ENCODE results near the gene AUNIP. TPM values are rescaled to one million over a fixed set of nuclear protein-coding genes. Genes with fewer than 3 reads are reported as not detected.

Gene AUNIP
- total RNA-seq, 1 experiment from 2014 or later: 7.2 TPM

GRCh38 chr1:25796811-25797458 lies 62.3 kb downstream of the AUNIP start:
- no peak overlapping the region for H3K4me3 ChIP-seq (ENCODE audit: low read length)
- H3K27ac ChIP-seq (ENCODE audit: low read length): no peak overlapping the region
- H3K79me2 ChIP-seq (ENCODE audit: low read length): no peaks in the 10 kb centered on the region
- H3K9ac ChIP-seq (ENCODE audit: low read length): no peak overlapping the region
- H3K4me1 ChIP-seq (ENCODE audit: low read length): peaks cover 6% of the 10 kb centered on the region; the same call in 1 of the 2 replicates
- peak; percentile 70 for DNase-seq
- no peaks in the 10 kb centered on the region for H3K9me3 ChIP-seq (ENCODE audit: low read length)
- H3K27me3 ChIP-seq (ENCODE audit: low read length): no peaks in the 10 kb centered on the region
- H4K20me1 ChIP-seq (ENCODE audit: insufficient read depth, low read depth, low read length): peaks cover 3% of the 10 kb centered on the region; the same call in 1 of the 2 replicates
- H3K36me3 ChIP-seq (ENCODE audit: insufficient read depth, low read length): no peaks in the 10 kb centered on the region
- no peak overlapping the region for H2AFZ ChIP-seq (ENCODE audit: low read length)
- no peaks in the 10 kb centered on the region for H3K9me2 ChIP-seq (replicated peaks; ENCODE audit: insufficient read depth, low read length)
- no peak overlapping the region for H3K4me2 ChIP-seq (ENCODE audit: low read depth, low read length, poor library complexity, severe bottlenecking)

- Histone ChIP-seq H2AFZ (ENCODE audit: low read length) (no peak overlapping the region), H3K27me3 (ENCODE audit: low read length) (no peaks in the 10 kb centered on the region), H3K9me2 (replicated peaks; ENCODE audit: insufficient read depth, low read length) (no peaks in the 10 kb centered on the region), H3K4me3 (ENCODE audit: low read length) (no peak overlapping the region), H3K79me2 (ENCODE audit: low read length) (no peaks in the 10 kb centered on the region), H3K9me3 (ENCODE audit: low read length) (no peaks in the 10 kb centered on the region), H3K4me1 (ENCODE audit: low read length) (peaks cover 6% of the 10 kb centered on the region; the same call in 1 of the 2 replicates), H3K9ac (ENCODE audit: low read length) (no peak overlapping the region), H3K4me2 (ENCODE audit: low read depth, low read length, poor library complexity, severe bottlenecking) (no peak overlapping the region), H3K36me3 (ENCODE audit: insufficient read depth, low read length) (no peaks in the 10 kb centered on the region), H3K27ac (ENCODE audit: low read length) (no peak overlapping the region), H4K20me1 (ENCODE audit: insufficient read depth, low read depth, low read length) (peaks cover 3% of the 10 kb centered on the region; the same call in 1 of the 2 replicates)
- DNase-seq: no peak
Observed at GRCh38 chr1:25795946-25796810, 63.1 kb downstream of the AUNIP start.

DNA sequence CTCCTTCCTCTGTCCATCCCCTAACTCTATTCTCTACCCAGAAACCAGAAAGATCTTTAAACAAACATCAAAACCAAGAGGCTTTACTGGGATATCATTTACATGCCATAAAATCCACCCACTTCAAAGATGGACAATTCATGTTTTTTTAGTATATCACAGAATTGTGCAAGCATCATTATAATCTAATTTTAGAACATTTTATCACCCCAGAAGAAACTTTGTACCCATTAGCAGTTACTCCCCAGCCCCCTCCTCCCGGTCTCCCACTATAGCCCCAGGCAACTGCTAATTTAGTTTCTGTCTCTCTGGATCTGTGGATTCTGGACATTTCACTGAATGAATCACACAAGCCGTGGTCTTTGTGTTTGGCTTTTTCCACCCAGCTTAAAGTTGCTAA lies 64.0 kb downstream of the AUNIP start:
- Histone ChIP-seq H2AFZ (ENCODE audit: low read length) (no peak overlapping the region), H3K9me2 (replicated peaks; ENCODE audit: insufficient read depth, low read length) (no peaks in the 10 kb centered on the region), H3K79me2 (ENCODE audit: low read length) (no peaks in the 10 kb centered on the region), H3K4me2 (ENCODE audit: low read depth, low read length, poor library complexity, severe bottlenecking) (no peak overlapping the region), H3K27ac (ENCODE audit: low read length) (no peak overlapping the region), H3K9me3 (ENCODE audit: low read length) (no peaks in the 10 kb centered on the region), H3K4me1 (ENCODE audit: low read length) (no peaks in the 10 kb centered on the region), H3K9ac (ENCODE audit: low read length) (no peak overlapping the region), H3K27me3 (ENCODE audit: low read length) (no peaks in the 10 kb centered on the region), H4K20me1 (ENCODE audit: insufficient read depth, low read depth, low read length) (0 out of 2 replicates have a peak, but pooled peaks cover 3% of the 10 kb centered on the region), H3K4me3 (ENCODE audit: low read length) (no peak overlapping the region), H3K36me3 (ENCODE audit: insufficient read depth, low read length) (no peaks in the 10 kb centered on the region)
- no peak for DNase-seq

DNA sequence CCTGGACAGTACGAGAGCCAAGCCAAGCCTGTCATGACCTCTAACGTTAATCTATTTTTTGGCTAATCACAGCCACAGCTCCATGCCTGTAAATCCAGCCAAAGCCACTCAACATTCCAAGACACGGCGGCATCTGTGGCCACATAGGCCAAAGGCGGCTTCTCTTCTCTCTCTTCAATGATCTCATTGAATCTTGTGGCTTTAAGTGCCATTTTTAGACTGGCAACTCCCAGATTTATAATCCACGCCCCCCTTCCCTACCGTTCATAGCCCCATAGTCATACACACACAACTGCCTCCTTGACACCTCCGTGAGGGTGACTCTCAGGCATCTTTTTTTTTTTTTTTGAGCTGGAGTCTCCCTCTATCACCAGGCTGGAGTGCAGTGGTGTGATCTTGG lies 64.9 kb downstream of the AUNIP start:
- Histone ChIP-seq H3K36me3 (ENCODE audit: insufficient read depth, low read length) (no peaks in the 10 kb centered on the region), H4K20me1 (ENCODE audit: insufficient read depth, low read depth, low read length) (0 out of 2 replicates have a peak, but pooled peaks cover 3% of the 10 kb centered on the region), H3K79me2 (ENCODE audit: low read length) (no peaks in the 10 kb centered on the region), H3K9ac (ENCODE audit: low read length) (no peak overlapping the region), H3K9me2 (replicated peaks; ENCODE audit: insufficient read depth, low read length) (no peaks in the 10 kb centered on the region), H3K4me2 (ENCODE audit: low read depth, low read length, poor library complexity, severe bottlenecking) (no peak overlapping the region), H2AFZ (ENCODE audit: low read length) (no peak overlapping the region), H3K27ac (ENCODE audit: low read length) (no peak overlapping the region), H3K4me1 (ENCODE audit: low read length) (no peaks in the 10 kb centered on the region), H3K4me3 (ENCODE audit: low read length) (no peak overlapping the region), H3K27me3 (ENCODE audit: low read length) (no peaks in the 10 kb centered on the region), H3K9me3 (ENCODE audit: low read length) (no peaks in the 10 kb centered on the region)
- DNase-seq: no peak

- H3K27ac ChIP-seq (ENCODE audit: low read length): no peak overlapping the region
- no peaks in the 10 kb centered on the region for H3K36me3 ChIP-seq (ENCODE audit: insufficient read depth, low read length)
- H2AFZ ChIP-seq (ENCODE audit: low read length): no peak overlapping the region
- H3K9me2 ChIP-seq (replicated peaks; ENCODE audit: insufficient read depth, low read length): no peaks in the 10 kb centered on the region
- H3K4me2 ChIP-seq (ENCODE audit: low read depth, low read length, poor library complexity, severe bottlenecking): no peak overlapping the region
- H3K4me3 ChIP-seq (ENCODE audit: low read length): no peak overlapping the region
- H4K20me1 ChIP-seq (ENCODE audit: insufficient read depth, low read depth, low read length): 0 out of 2 replicates have a peak, but pooled peaks cover 1% of the 10 kb centered on the region
- no peaks in the 10 kb centered on the region for H3K27me3 ChIP-seq (ENCODE audit: low read length)
- H3K79me2 ChIP-seq (ENCODE audit: low read length): no peaks in the 10 kb centered on the region
- H3K4me1 ChIP-seq (ENCODE audit: low read length): no peaks in the 10 kb centered on the region
- no peak overlapping the region for H3K9ac ChIP-seq (ENCODE audit: low read length)
- no peak for DNase-seq
- H3K9me3 ChIP-seq (ENCODE audit: low read length): no peaks in the 10 kb centered on the region
Observed at GRCh38 chr1:25793585-25794170, 65.6 kb downstream of the AUNIP start.

DNA sequence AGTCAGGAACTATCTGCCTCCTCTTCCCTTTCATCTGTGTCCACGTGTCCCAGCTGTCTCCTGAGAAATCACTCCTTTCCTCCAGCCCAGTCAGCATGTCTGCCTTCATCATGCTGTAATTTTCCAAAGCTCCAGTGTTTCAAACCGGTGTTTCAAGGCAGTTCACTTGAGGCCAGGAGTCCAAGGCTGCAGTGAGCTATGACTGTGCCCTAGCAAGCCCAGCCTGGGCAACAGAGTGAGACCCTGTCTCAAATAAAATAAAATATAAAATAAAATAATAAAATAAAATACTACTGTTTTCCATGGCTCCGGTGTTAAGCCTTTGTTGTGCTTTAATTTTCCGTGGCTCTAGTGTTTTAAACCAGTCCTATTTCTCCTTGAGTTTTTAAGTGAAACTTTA lies 67.1 kb downstream of the AUNIP start:
- no peak overlapping the region for H3K4me3 ChIP-seq (ENCODE audit: low read length)
- no peaks in the 10 kb centered on the region for H3K36me3 ChIP-seq (ENCODE audit: insufficient read depth, low read length)
- no peak overlapping the region for H2AFZ ChIP-seq (ENCODE audit: low read length)
- no peaks in the 10 kb centered on the region for H3K9me3 ChIP-seq (ENCODE audit: low read length)
- no peaks in the 10 kb centered on the region for H3K4me1 ChIP-seq (ENCODE audit: low read length)
- no peak for DNase-seq
- no peak overlapping the region for H3K4me2 ChIP-seq (ENCODE audit: low read depth, low read length, poor library complexity, severe bottlenecking)
- H3K27me3 ChIP-seq (ENCODE audit: low read length): no peaks in the 10 kb centered on the region
- H3K9ac ChIP-seq (ENCODE audit: low read length): no peak overlapping the region
- H3K79me2 ChIP-seq (ENCODE audit: low read length): no peaks in the 10 kb centered on the region
- no peak overlapping the region for H3K27ac ChIP-seq (ENCODE audit: low read length)
- H3K9me2 ChIP-seq (replicated peaks; ENCODE audit: insufficient read depth, low read length): no peaks in the 10 kb centered on the region
- H4K20me1 ChIP-seq (ENCODE audit: insufficient read depth, low read depth, low read length): no peaks in the 10 kb centered on the region

GRCh38 chr1:25790472-25790871 lies 68.8 kb downstream of the AUNIP start:
- Histone ChIP-seq H3K27ac (ENCODE audit: low read length) (no peak overlapping the region), H2AFZ (ENCODE audit: low read length) (no peak overlapping the region), H3K27me3 (ENCODE audit: low read length) (no peaks in the 10 kb centered on the region), H3K4me1 (ENCODE audit: low read length) (no peaks in the 10 kb centered on the region), H4K20me1 (ENCODE audit: insufficient read depth, low read depth, low read length) (no peaks in the 10 kb centered on the region), H3K9me3 (ENCODE audit: low read length) (no peaks in the 10 kb centered on the region), H3K79me2 (ENCODE audit: low read length) (no peaks in the 10 kb centered on the region), H3K9ac (ENCODE audit: low read length) (no peak overlapping the region), H3K4me3 (ENCODE audit: low read length) (no peak overlapping the region), H3K4me2 (ENCODE audit: low read depth, low read length, poor library complexity, severe bottlenecking) (no peak overlapping the region), H3K9me2 (replicated peaks; ENCODE audit: insufficient read depth, low read length) (no peaks in the 10 kb centered on the region), H3K36me3 (ENCODE audit: insufficient read depth, low read length) (no peaks in the 10 kb centered on the region)
- DNase-seq: no peak

DNA sequence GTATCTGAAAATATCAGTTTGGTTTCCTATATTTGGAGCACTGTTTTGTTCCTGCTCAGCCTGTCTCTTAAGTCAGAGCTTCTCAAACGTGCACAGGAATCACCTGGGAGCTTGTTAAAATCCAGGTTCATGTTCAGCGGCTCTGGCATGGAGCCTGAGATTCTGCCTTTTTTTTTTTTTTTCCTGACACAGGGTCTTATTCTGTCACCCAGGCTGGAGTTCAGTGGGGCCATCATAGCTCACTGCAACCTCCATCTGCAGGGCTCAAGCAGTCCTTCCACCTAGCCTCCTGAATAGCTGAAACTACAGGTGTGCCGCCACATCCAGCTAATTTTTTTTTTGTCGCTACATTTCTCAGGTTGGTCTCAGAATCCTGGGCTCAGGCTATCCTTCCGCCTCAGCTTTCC lies 71.5 kb downstream of the AUNIP start:
- Histone ChIP-seq H2AFZ (ENCODE audit: low read length) (no peak overlapping the region), H3K79me2 (ENCODE audit: low read length) (no peaks in the 10 kb centered on the region), H3K27ac (ENCODE audit: low read length) (no peak overlapping the region), H4K20me1 (ENCODE audit: insufficient read depth, low read depth, low read length) (no peaks in the 10 kb centered on the region), H3K9me3 (ENCODE audit: low read length) (no peaks in the 10 kb centered on the region), H3K27me3 (ENCODE audit: low read length) (no peaks in the 10 kb centered on the region), H3K4me1 (ENCODE audit: low read length) (no peaks in the 10 kb centered on the region), H3K4me2 (ENCODE audit: low read depth, low read length, poor library complexity, severe bottlenecking) (no peak overlapping the region), H3K9me2 (replicated peaks; ENCODE audit: insufficient read depth, low read length) (no peaks in the 10 kb centered on the region), H3K9ac (ENCODE audit: low read length) (no peak overlapping the region), H3K36me3 (ENCODE audit: insufficient read depth, low read length) (no peaks in the 10 kb centered on the region), H3K4me3 (ENCODE audit: low read length) (no peak overlapping the region)
- no peak for DNase-seq
